ENCODE data around the gene TMOD3. TPM values are rescaled to one million over a fixed set of nuclear protein-coding genes. Genes with fewer than 3 reads are reported as not detected.

TMOD3 gene
- total and polyA plus RNA-seq, 2 of the 8 experiments (the other 6 are each of a cell fraction or from before 2014, with no cell fraction given): 3.9 to 29.0 TPM

- TF ChIP-seq ASH2L (IDR thresholded peaks at IDR 0.05; ENCODE audit: low read length) (no peak), POLR2AphosphoS5 (IDR thresholded peaks at IDR 0.05; ENCODE audit: low read depth, low read length) (no peak), TEAD4 (IDR thresholded peaks at IDR 0.05; ENCODE audit: low read depth, low read length) (no peak), ATF2 (IDR thresholded peaks at IDR 0.05; ENCODE audit: low read length) (no peak), ATF3 (IDR thresholded peaks at IDR 0.05; ENCODE audit: insufficient read depth, low read depth, low read length) (no peak), SP1 (IDR thresholded peaks at IDR 0.05; ENCODE audit: low read depth, low read length) (no peak), CBX8 (IDR thresholded peaks at IDR 0.05; ENCODE audit: borderline replicate concordance, low read depth, low read length) (no peak)
Measured at GRCh38 chr15:51936105-51936478, 106.6 kb downstream of the TMOD3 start (continued).
